Loucy (cell line): Measurements from ENCODE around the gene FREM2.

Experiments used
- H2AFZ ChIP-seq: fragments of 200-600 bp; sonication (generic); 2 replicates; pipeline ENCODE4 v1.6.0; 2016; ENCODE audit warnings: antibody characterized with exemption, mild to moderate bottlenecking, low read length, moderate library complexity
- H3F3A ChIP-seq: fragments of 200-600 bp; 2 replicates; pipeline ENCODE4 v1.6.0; 2016; ENCODE audit warnings: antibody characterized with exemption, low read depth, mild to moderate bottlenecking
- H3K27me3 ChIP-seq: fragments of 200-600 bp; sonication (generic); 2 replicates; pipeline ENCODE4 v1.6.1; 2014; ENCODE audit warnings: low read length, mild to moderate bottlenecking; ENCODE audit not compliant: insufficient read depth, poor library complexity, severe bottlenecking
- H3K36me3 ChIP-seq: fragments of 200-600 bp; sonication (generic); 2 replicates; pipeline ENCODE4 v1.6.1; 2016; ENCODE audit warnings: low read length; ENCODE audit not compliant: insufficient read depth
- H3K4me1 ChIP-seq: fragments of 200-600 bp; sonication (generic); 2 replicates; pipeline ENCODE4 v1.5.1; 2014; ENCODE audit warnings: low read length, mild to moderate bottlenecking; ENCODE audit not compliant: insufficient read depth, poor library complexity, severe bottlenecking
- H3K4me2 ChIP-seq: fragments of 200-600 bp; sonication (generic); 2 replicates; pipeline ENCODE4 v1.6.0; 2014; ENCODE audit warnings: antibody characterized with exemption, low read length, low read depth, mild to moderate bottlenecking; ENCODE audit not compliant: poor library complexity, severe bottlenecking
- H3K4me3 ChIP-seq: fragments of 200-600 bp; sonication (generic); 2 replicates; pipeline ENCODE4 v1.5.1; 2014; ENCODE audit warnings: low read length, mild to moderate bottlenecking, mixed read lengths; ENCODE audit not compliant: poor library complexity, severe bottlenecking
- H3K79me2 ChIP-seq: fragments of 200-600 bp; sonication (generic); 2 replicates; pipeline ENCODE4 v1.6.1; 2014; ENCODE audit warnings: low read length; ENCODE audit not compliant: insufficient read depth
- H3K9ac ChIP-seq: fragments of 200-600 bp; sonication (generic); 2 replicates; pipeline ENCODE4 v1.6.0; 2014; ENCODE audit warnings: mild to moderate bottlenecking, low read depth, low read length, moderate library complexity; ENCODE audit not compliant: poor library complexity, severe bottlenecking
- H3K9me2 ChIP-seq: fragments of 200-600 bp; sonication (generic); replicated peaks from 2 replicates; pipeline ENCODE4 v1.6.1; 2016; ENCODE audit warnings: low read depth, low read length, mixed read lengths
- H3K9me3 ChIP-seq: fragments of 200-600 bp; sonication (generic); 2 replicates; pipeline ENCODE4 v1.6.1; 2014; ENCODE audit warnings: mild to moderate bottlenecking, antibody characterized with exemption, low read length, low read depth; ENCODE audit not compliant: insufficient read depth
- H4K20me1 ChIP-seq: fragments of 200-600 bp; sonication (generic); 2 replicates; pipeline ENCODE4 v1.6.0; 2014; ENCODE audit warnings: antibody characterized with exemption, low read length, mild to moderate bottlenecking; ENCODE audit not compliant: insufficient read depth, poor library complexity, severe bottlenecking
- CTCF ChIP-seq: fragments of 200-600 bp; sonication (generic); conservative IDR thresholded peaks from 2 replicates; pipeline ENCODE4 v1.5.1; 2014; ENCODE audit warnings: mild to moderate bottlenecking, antibody characterized with exemption, low read length
- EZH2phosphoT487 ChIP-seq: fragments of 200-600 bp; IDR thresholded peaks from 2 replicates; pipeline ENCODE4 v1.6.1; 2018; ENCODE audit warnings: antibody characterized with exemption, mild to moderate bottlenecking, moderate library complexity, borderline replicate concordance

Gene FREM2

GRCh38 chr13:38766799-38767198 lies 79.9 kb downstream of the FREM2 start:
- Histone ChIP-seq H3K79me2 (no peaks in the 10 kb centered on the region), H3K9me3 (no peaks in the 10 kb centered on the region), H2AFZ (no peak overlapping the region), H3K9ac (no peak overlapping the region), H3K4me2 (no peak overlapping the region), H3F3A (no peaks in the 10 kb centered on the region), H4K20me1 (no peaks in the 10 kb centered on the region), H3K9me2 (no peaks in the 10 kb centered on the region), H3K4me3 (no peak overlapping the region), H3K36me3 (no peaks in the 10 kb centered on the region), H3K4me1 (no peaks in the 10 kb centered on the region), H3K27me3 (no peaks in the 10 kb centered on the region)
- TF ChIP-seq EZH2phosphoT487 = no peak
- TF ChIP-seq CTCF = no peak

GRCh38 chr13:38767506-38768265 lies 80.8 kb downstream of the FREM2 start:
- Histone ChIP-seq H3K9me3 (no peaks in the 10 kb centered on the region), H3K4me2 (no peak overlapping the region), H2AFZ (no peak overlapping the region), H3K4me3 (no peak overlapping the region), H3K79me2 (no peaks in the 10 kb centered on the region), H3K9ac (no peak overlapping the region), H3K27me3 (no peaks in the 10 kb centered on the region), H3F3A (no peaks in the 10 kb centered on the region), H3K36me3 (no peaks in the 10 kb centered on the region), H3K4me1 (no peaks in the 10 kb centered on the region), H3K9me2 (no peaks in the 10 kb centered on the region), H4K20me1 (no peaks in the 10 kb centered on the region)
- no peak for TF ChIP-seq CTCF
- no peak for TF ChIP-seq EZH2phosphoT487

- Histone ChIP-seq H4K20me1 (no peaks in the 10 kb centered on the region), H3K27me3 (no peaks in the 10 kb centered on the region), H3K4me1 (no peaks in the 10 kb centered on the region), H3F3A (no peaks in the 10 kb centered on the region), H2AFZ (peak overlapping the region; percentile 21; the same call in 1 of the 2 replicates), H3K4me3 (peak overlapping the region; percentile 2), H3K9me3 (no peaks in the 10 kb centered on the region), H3K9me2 (no peaks in the 10 kb centered on the region), H3K79me2 (no peaks in the 10 kb centered on the region), H3K9ac (no peak overlapping the region), H3K36me3 (no peaks in the 10 kb centered on the region), H3K4me2 (peak overlapping the region; percentile 29)
- no peak for TF ChIP-seq CTCF
- no peak for TF ChIP-seq EZH2phosphoT487
These were observed 82.6 kb downstream of the FREM2 start for GRCh38 chr13:38769526-38769925.
